K562 (cell line): ENCODE data around the gene QKI. TPM values are rescaled to one million over a fixed set of nuclear protein-coding genes. Genes with fewer than 3 reads are reported as not detected.

Experiments used
- ATAC-seq: fragments of 200-7000 bp; cut with Tn5 transposase; 3 replicates; pipeline ENCODE4 v1.9.1; 2020; ENCODE audit warnings: moderate library complexity
- BruUV-seq: library from RNA; stranded (reverse); fragments of 400-500 nt; replicated peaks from 2 replicates; lab custom pipeline; 2021; lab: Mats Ljungman, UMichigan
- CTCF ChIA-PET: fragments of 300-600 bp; formaldehyde crosslinking; extraction: SDS; loops from one replicate; lab custom pipeline; 2021; ENCODE audit warnings: low intra/inter-chr PET ratio; lab: Yijun Ruan, JAX
- POLR2A ChIA-PET: fragments of 300-600, 350-650 bp; sonication (Branson Sonifier 250); formaldehyde crosslinking; extraction: SDS; loops from one replicate; lab custom pipeline; 2021; ENCODE audit warnings: antibody characterized with exemption, inconsistent platforms; lab: Yijun Ruan, JAX
- DNase-seq, 4 experiments: peaks; one replicate each; pipeline versions ENCODE4 v3.0.0 to v3.0.0-alpha.2; 2011 to 2018; ENCODE audit warnings: low spot score in 3 of 4, mixed read lengths in 3 of 4; ENCODE audit errors: extremely low read depth in 1 of 4
- FAIRE-seq: peaks from 2 replicates; lab custom pipeline; 2011; peaks lifted over from hg19 to GRCh38; lab: Jason Lieb, UNC
- H2AFZ ChIP-seq: 2 replicates; pipeline ENCODE4 v1.6.0; 2011; ENCODE audit warnings: low read depth, low read length, control low read depth, inconsistent platforms
- H3K27ac ChIP-seq: fragments of 200-600 bp; 3 replicates; pipeline ENCODE4 v1.8.0; 2011; ENCODE audit warnings: low read depth, mild to moderate bottlenecking, control low read depth, inconsistent platforms, low read length, moderate library complexity, mixed read lengths; ENCODE audit errors: extremely low read depth
- H3K27me3 ChIP-seq, 2 experiments: fragments of 300-600 bp in 1 of 2; 2 replicates in 1 of 2; 3 replicates in 1 of 2; pipeline versions ENCODE4 v1.6.0 to v1.8.0; 2011; ENCODE audit warnings: inconsistent platforms in 2 of 2, low read length in 2 of 2, mild to moderate bottlenecking in 1 of 2, mixed read lengths in 1 of 2, moderate library complexity in 1 of 2; ENCODE audit not compliant: control insufficient read depth in 2 of 2, insufficient read depth in 2 of 2
- H3K36me3 ChIP-seq: fragments of 300-600 bp; 3 replicates; pipeline ENCODE4 v1.8.0; 2011; ENCODE audit warnings: mild to moderate bottlenecking, low read length, inconsistent platforms; ENCODE audit not compliant: control insufficient read depth, insufficient read depth
- H3K4me1 ChIP-seq, 2 experiments: fragments of 200-600 bp in 1 of 2; replicated peaks in 1 of 2; 2 replicates in 1 of 2; 3 replicates in 1 of 2; pipeline versions ENCODE4 v1.5.1 to v1.8.0; 2011; ENCODE audit warnings: inconsistent platforms in 2 of 2, low read length in 2 of 2, mild to moderate bottlenecking in 1 of 2, mixed read lengths in 1 of 2, moderate library complexity in 1 of 2; ENCODE audit not compliant: control insufficient read depth in 2 of 2, insufficient read depth in 2 of 2
- H3K4me2 ChIP-seq: 2 replicates; pipeline ENCODE4 v1.6.1; 2011; ENCODE audit warnings: low read length, control low read depth, inconsistent platforms, mixed read lengths; ENCODE audit not compliant: insufficient read depth
- H3K4me3 ChIP-seq: fragments of 200-600 bp; sonication (generic), shearing (Covaris generic); 2 replicates; pipeline ENCODE4 v1.5.1; 2016; ENCODE audit warnings: control low read depth, inconsistent platforms
- H3K79me2 ChIP-seq: fragments of 200-600 bp; 3 replicates; pipeline ENCODE4 v1.8.0; 2011; ENCODE audit warnings: low read length, inconsistent platforms; ENCODE audit not compliant: control insufficient read depth, insufficient read depth
- H3K9ac ChIP-seq, 2 experiments: 2 replicates each; pipeline versions ENCODE4 v1.6.0 to v1.6.1; 2011; ENCODE audit warnings: low read depth in 2 of 2, low read length in 2 of 2, control low read depth in 1 of 2, inconsistent platforms in 1 of 2, mild to moderate bottlenecking in 1 of 2, mixed read lengths in 1 of 2; ENCODE audit not compliant: insufficient read depth in 1 of 2
- H3K9me1 ChIP-seq: one replicate; pipeline ENCODE4 v1.6.0; 2011; ENCODE audit warnings: inconsistent platforms, mild to moderate bottlenecking, low read length, moderate library complexity; ENCODE audit not compliant: control insufficient read depth, insufficient read depth
- H3K9me3 ChIP-seq: replicated peaks from 2 replicates; pipeline ENCODE4 v1.5.1; 2011; ENCODE audit warnings: low read depth, low read length, inconsistent platforms; ENCODE audit not compliant: control insufficient read depth, insufficient read depth
- H4K20me1 ChIP-seq: replicated peaks from 2 replicates; pipeline ENCODE4 v1.6.1; 2011; ENCODE audit warnings: low read length, inconsistent platforms, mixed read lengths; ENCODE audit not compliant: control insufficient read depth, insufficient read depth
- ADNP ChIP-seq: fragments of 200-800 bp; sonication (Bioruptor generic); IDR thresholded peaks from 2 replicates; pipeline ENCODE4 v1.6.1; 2016; ENCODE audit warnings: missing genetic modification characterization, missing compliant biosample characterization
- CEBPG ChIP-seq, 3 experiments: fragments of 200-800 bp in 1 of 3; sonication (Bioruptor generic) in 1 of 3; sonication (generic) in 1 of 3; formaldehyde crosslinking in 1 of 3; IDR thresholded peaks in 2 of 3; conservative IDR thresholded peaks in 1 of 3; 2 replicates each; pipeline versions ENCODE4 v1.6.1 to v1.8.0; 2016 to 2022; ENCODE audit warnings: missing compliant biosample characterization in 2 of 3, missing genetic modification characterization in 2 of 3, mild to moderate bottlenecking in 1 of 3, missing genetic modification reagents in 1 of 3
- ERF ChIP-seq: fragments of 450-650 bp; formaldehyde crosslinking; IDR thresholded peaks from 2 replicates; pipeline ENCODE4 v1.4.0; 2020; ENCODE audit warnings: mild to moderate bottlenecking, mixed read lengths
- ETV1 ChIP-seq: fragments of 450-650 bp; conservative IDR thresholded peaks from 2 replicates; pipeline ENCODE4 v1.6.1; 2016; ENCODE audit warnings: missing genetic modification characterization, control low read depth, low read depth, missing compliant biosample characterization
- NR0B1 ChIP-seq: fragments of 450-650 bp; IDR thresholded peaks from one replicate; pipeline ENCODE4 v1.6.1; 2018; ENCODE audit warnings: mild to moderate bottlenecking, moderate library complexity; ENCODE audit not compliant: partially characterized antibody
- TCF7 ChIP-seq: sonication (generic); IDR thresholded peaks from 2 replicates; pipeline ENCODE4 v1.6.1; 2016; ENCODE audit warnings: antibody characterized with exemption, borderline replicate concordance
- XRCC4 ChIP-seq: IDR thresholded peaks from one replicate; pipeline ENCODE4 v1.6.1; 2011; ENCODE audit not compliant: insufficient read depth, insufficient read length; ENCODE audit errors: extremely low read depth
- ZNF212 ChIP-seq: fragments of 450-650 bp; formaldehyde crosslinking; IDR thresholded peaks from 2 replicates; pipeline ENCODE4 v1.4.0; 2020; ENCODE audit warnings: mild to moderate bottlenecking
- ZNF274 ChIP-seq: IDR thresholded peaks from 2 replicates; pipeline ENCODE4 v1.6.1; 2011; ENCODE audit warnings: low read depth, mild to moderate bottlenecking, low read length, moderate library complexity, borderline replicate concordance
- WGBS: fragments of 100-300 bp; shearing (Covaris generic); methylation state at CpG from one replicate; pipeline ENCODE4 v1.1.6; 2016; ENCODE audit warnings: low coverage, mixed read lengths; ENCODE audit not compliant: insufficient coverage; ENCODE audit errors: missing lambda C conversion rate; 5-methylcytosine and 5-hydroxymethylcytosine counted together
- in situ Hi-C: fragments of 300-500 bp; cut with MboI; formaldehyde crosslinking; loops from 4 replicates; pipeline ENCODE4 v1.15.0; 2018; ENCODE audit warnings: inconsistent platforms, mixed read lengths
- intact Hi-C: fragments of 100-400 bp; cut with micrococcal nuclease; formaldehyde crosslinking; loops from 2 replicates; pipeline ENCODE4 v1.14.2; 2022
- polyA plus RNA-seq, 8 experiments: library from polyadenylated mRNA; depleted of rRNA in 4 of 8; stranded (reverse) in 5 of 8; unstranded in 3 of 8; fragments of >200 nt; fragmentation: Nextera tagmentation in 2 of 8; fragmentation: Illumina TruSeq in 1 of 8; extraction: Ambion mirVana in 2 of 8; extraction: Trizol in 1 of 8; gene quantifications; 2 replicates each; pipeline versions ENCODE4 v1.2.1 to v1.2.3, GENCODE V29; 2011 to 2014; ENCODE audit warnings: inconsistent platforms in 1 of 8, missing spikeins in 1 of 8
- total RNA-seq, 7 experiments: library from RNA; depleted of rRNA in 6 of 7; stranded (reverse); fragments of >200 nt in 6 of 7; fragmentation: Illumina TruSeq in 2 of 7; extraction: Trizol in 2 of 7; gene quantifications; 2 replicates each; pipeline versions ENCODE4 v1.2.1 to v1.2.3, GENCODE V29; 2011 to 2021; ENCODE audit warnings: low replicate concordance in 1 of 7

QKI gene
- total and polyA plus RNA-seq, 9 of the 15 experiments (the other 6 are each of a cell fraction or from before 2014, with no cell fraction given), result 20.4 to 215 (median 123) TPM

- TF ChIP-seq NR0B1, result no peak
- no peak for TF ChIP-seq ZNF274
- no peak for TF ChIP-seq TCF7
- no peak for TF ChIP-seq ETV1
- no peak for TF ChIP-seq ZNF212 (CRISPR knock-in tag)
- TF ChIP-seq ERF (CRISPR knock-in tag), result no peak
- 0 out of 2 replicates have a peak, but pooled peaks have one; percentile 16 for TF ChIP-seq ADNP
These were observed 166.0 kb downstream of the QKI start (continued) for GRCh38 chr6:163580311-163581030.

DNA sequence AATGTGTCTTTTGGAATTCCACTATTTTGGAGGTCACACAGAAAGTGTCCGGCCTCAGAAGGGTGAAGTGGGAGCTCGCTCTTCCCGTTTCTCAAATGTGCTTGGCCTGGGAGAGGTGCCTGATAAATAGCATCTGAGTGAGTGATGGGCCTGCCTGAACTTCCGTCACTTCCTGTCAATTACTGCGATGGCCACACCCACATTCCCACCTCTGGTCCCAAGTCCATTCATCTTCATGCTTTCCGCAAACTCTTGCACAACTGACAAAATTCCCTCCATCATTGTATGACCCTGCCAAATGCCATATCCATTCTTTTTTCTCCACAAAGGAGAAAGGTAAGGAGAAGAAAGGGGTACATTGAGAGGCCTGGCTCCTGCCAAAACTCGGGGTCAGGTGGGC is 169.0 kb downstream of the QKI start:
- Histone ChIP-seq H3K9me3 (no peaks in the 10 kb centered on the region), H3K79me2 (no peaks in the 10 kb centered on the region), H3K4me1 (peaks cover 16 to 41% of the 10 kb centered on the region in 2 experiments), H3K36me3 (no peaks in the 10 kb centered on the region), H4K20me1 (no peaks in the 10 kb centered on the region), H3K27ac (no peak overlapping the region), H3K9ac (no peak overlapping the region), H2AFZ (no peak overlapping the region), H3K4me3 (no peak overlapping the region), H3K9me1 (no peaks in the 10 kb centered on the region), H3K27me3 (no peaks in the 10 kb centered on the region), H3K4me2 (no peak overlapping the region)
- POLR2A ChIA-PET, result interaction anchor here (0.6 to 0.8 kb wide), 3 partner anchors 9 to 502 kb away, joined by 3 to 4 read pairs (median 3); no protein-coding TSS in a partner anchor
- in situ Hi-C loops, result no loop called here
- intact Hi-C loops, result loop anchor here (10.0 kb wide), 1 partner anchor 371 kb away; no protein-coding TSS in a partner anchor
- DNase-seq (no peak), FAIRE-seq (no peak), ATAC-seq (no peak)
- CTCF ChIA-PET, result no interaction called here
- WGBS, result 82% methylated on average over 7 of the region's 7 CpGs
- TF ChIP-seq XRCC4, result no peak
- peak; percentile 24; the same call in 1 of the 2 replicates for TF ChIP-seq CEBPG (CRISPR knock-in tag; IDR thresholded peaks at IDR 0.05)
- no peak for TF ChIP-seq CEBPG (tag; conservative IDR thresholded peaks at IDR 0.05 in 1 of 2, IDR thresholded peaks at IDR 0.05 in 1 of 2)
- no TSS peak for BruUV-seq
